GM21825 (cell line): ENCODE data around the gene GABBR2.
"Not testable (repeated sequence)": the region's sequence is repeated elsewhere in the genome, so short reads cannot be mapped to it uniquely, and the experiment has no call there.

ENCODE experiments used
- ATAC-seq: cut with Tn5 transposase; IDR thresholded peaks from one replicate; pipeline ENCODE4 v1.9.1; 2021; ENCODE audit warnings: mild to moderate bottlenecking, moderate library complexity; ENCODE audit not compliant: unreplicated experiment

The GABBR2 gene

DNA sequence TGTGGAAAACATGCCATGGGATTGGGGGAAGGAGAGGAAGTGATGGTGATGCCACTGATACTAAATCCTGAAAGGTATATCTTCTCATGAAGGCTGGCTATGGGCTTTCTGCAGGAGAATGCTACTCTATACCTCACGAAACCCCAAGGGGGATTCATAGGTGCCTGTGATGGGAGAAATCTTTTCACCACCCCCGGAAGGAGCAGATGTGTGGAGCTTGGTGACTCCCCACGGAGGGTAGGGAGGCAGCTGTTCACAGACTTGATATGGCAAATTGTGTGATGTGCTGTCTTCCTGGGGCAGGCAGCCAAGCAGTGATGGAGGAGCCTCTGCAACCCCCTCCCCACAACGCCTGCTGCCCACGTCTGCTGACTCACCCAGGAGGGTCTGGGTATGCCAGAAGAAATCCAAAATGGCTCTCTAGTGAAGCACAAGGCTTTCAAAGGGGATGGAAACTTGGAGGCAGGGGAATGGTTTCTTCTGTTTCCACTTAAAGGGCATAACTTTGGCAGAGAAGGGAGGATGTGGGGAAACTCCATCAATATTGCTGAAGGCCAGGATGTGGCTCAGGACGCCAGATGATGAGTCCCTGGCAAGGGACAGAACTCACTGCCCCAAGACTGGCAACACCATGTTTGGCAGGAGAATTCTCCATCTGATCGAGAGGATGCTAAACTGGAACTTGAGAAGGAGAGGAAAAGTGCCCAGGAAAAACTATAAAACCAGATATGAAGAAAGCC, 188.3 kb downstream of the GABBR2 start:
- no peak for ATAC-seq

DNA sequence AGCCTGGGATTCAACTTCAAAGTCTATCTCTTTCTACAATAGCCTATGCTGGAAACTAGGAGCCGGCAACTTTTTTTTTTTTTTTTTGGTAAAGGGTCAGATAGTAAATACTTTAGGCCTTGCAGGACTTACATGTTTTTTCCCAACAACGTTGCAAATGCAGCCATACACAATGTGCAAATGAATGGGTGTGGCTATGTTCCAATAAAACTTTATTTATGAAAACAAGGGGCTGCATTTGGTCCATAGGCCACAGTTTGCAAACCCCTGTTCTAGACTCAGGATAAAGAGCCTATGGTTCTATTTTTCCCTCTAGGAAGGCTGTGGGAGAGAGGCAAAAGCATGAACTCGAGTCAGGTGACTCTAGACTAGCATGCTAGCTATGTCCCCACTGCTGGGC, 189.1 kb downstream of the GABBR2 start:
- no peak for ATAC-seq

DNA sequence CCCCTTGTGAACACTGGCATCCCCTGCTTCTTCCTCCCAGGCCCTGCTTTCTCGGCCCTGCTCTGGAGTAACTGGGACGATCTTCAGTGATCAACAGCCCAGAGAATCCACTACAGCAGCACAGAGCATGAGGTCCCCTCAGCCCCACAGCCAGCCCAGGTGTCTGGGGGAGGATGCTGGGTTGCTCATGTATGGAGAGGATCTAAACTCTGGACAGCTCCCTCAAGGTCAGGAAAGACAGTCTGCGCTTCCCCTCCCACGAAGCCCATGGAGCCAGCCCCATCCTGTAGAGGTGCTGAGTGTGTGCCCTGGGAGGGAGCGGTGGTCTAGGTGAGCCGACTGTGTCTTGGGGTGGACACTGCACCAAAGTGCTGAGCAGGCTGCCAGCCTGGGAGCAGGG, 190.2 kb downstream of the GABBR2 start:
- no peak for ATAC-seq

DNA sequence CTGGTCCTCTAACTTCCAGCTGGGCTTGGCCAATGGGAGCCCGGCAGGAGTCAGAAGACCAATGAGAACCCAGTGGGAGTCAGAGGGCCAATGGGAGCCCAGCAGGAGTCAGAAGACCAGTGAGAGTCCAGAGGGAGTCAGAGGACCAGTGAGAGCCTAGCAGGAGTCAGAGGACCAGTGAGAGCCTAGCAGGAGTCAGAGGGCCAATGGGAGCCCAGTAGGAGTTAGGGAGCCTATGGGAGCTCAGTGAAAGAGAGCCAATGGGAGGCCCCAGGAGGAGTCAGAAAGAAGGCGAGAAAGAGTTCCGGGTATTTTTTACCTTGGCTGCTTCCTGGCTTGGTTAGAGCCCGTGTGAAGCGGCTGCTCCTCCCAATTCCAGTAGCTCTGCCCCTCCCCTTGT, 191.0 kb downstream of the GABBR2 start:
- ATAC-seq: no peak

DNA sequence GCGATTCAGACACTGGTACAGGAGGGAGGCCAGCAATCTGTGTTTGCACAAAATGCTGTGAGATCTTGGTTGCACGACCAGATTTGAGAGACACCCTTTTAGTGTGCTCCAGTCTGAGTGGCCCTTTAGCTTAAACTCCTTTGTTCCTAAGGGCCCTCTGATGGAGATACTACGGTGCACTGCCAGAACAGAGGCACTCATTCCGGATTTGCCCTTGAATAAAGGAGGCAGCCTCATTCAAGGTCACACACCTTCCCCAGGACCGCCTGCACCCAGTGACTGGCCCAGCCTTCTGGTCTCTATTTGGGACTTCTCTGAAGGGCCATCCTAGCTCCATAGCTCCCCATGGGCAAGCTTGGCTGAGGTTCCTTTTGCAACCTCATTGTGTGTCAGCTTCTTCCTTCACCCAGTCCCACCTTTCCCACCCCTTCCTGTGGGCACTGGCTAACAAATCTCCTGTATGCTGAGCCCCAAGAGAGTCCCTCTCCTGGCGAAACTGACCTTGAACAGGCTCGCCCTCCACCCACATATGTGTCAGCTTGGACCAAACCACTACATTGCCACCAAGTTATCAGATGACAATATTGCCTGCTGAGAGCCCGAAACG, 191.7 kb downstream of the GABBR2 start:
- ATAC-seq: no peak

DNA sequence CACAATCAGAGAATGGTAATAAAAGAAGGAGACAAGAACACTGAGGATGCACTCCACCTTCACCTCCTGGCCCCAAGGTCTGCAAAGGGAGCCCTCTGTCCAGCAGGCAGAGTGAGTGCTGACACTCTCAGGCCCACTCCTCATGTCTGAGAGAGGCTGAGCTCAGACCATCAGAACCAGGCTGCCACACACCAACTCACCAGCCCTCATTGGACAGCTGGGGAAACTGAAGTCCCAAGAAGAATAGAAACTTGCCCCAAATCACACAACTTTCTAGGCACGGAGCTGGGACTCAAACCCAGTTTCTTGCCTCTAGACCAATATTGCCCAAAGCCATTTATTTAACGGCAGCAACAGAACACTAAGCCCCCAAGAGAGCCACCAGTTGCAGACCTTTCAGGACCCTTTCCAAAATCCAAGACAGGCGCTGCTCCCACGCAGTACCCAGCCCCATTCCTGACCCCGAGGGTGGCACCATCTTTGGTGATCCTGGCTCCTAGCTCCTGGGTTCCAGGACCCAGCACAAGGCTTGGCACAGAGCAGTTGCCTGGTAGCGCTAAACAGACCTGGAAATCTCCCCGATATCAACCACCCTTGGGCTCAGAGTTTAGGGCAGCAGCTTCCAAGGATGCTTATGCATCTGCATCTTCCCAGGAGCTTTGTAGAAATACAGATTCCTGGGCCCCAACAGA, 192.4 kb downstream of the GABBR2 start:
- no peak for ATAC-seq

DNA sequence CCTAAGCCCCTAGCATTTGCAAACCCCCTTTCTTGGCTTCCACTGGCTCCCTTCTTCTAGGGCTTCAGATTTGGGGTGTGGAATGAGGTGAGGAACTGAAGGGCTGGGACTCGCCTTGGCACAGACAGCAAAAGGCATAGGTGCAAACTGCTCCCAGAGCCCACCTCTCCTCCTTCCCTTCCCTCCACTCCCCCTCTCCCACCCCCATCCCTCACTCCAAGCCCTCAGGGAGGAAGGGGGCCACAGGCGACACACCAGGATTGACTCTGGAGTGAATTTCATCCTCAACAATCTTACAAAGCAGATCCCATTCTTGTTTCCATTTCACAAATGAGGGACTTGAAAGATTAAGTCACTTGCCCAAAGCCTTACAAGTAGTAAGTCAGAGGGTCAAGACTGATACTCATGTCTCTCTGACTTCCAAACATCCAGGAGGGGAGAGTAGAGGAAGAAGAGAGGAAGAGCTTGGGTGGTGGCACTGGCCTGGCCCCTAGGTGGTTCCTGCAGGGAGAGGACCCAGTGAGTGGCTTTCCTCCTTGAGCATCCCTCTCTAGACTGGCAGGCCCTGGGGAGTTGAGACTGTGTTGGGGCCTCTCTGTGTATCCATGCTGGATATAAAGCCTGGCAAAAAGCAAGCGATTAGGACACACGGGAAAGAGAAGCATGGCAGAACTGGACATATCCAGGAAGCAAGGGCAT, 193.1 kb downstream of the GABBR2 start:
- ATAC-seq: no peak

DNA sequence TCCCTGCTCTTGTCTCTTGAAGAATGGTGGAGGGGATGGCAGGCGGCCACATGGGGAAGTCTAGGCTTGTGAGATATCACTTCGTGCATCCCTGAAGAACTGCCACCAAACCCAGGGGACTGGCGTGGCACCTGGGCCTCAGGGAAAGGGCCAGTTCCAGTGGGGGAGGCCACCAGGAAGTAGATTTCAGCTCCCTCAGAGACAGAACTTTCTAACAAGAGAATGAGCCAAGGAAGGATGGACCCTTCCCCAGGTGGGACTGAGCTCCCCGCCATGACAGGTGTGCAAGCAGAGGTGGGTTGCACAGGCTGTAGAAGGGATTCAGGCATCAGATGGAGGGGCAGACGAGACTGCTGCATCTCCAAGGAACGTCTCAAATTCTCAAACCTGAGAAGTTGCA, 193.9 kb downstream of the GABBR2 start:
- ATAC-seq: no peak

DNA sequence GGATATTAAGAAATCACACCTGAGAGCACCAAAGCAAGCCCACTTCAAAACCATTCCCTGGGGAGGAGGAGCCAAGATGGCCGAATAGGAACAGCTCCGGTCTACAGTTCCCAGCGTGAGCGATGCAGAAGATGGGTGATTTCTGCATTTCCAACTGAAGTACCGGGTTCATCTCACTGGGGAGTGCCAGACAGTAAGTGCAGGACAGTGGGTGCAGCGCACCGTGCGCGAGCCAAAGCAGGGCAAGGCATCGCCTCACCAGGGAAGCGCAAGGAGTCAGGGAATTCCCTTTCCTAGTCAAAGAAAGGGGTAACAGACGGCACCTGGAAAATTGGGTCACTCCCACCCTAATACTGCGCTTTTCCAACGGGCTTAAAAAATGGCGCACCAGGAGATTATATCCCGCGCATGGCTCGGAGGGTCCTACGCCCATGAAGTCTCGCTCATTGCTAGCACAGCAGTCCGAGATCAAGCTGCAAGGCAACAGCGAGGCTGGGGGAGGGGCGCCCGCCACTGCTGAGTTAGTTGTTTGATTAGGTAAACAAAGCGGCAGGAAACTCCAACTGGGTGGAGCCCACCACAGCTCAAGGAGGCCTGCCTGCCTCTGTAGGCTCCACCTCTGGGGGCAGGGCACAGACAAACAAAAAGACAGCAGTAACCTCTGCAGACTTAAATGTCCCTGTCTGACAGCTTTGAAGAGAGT, 200.4 kb downstream of the GABBR2 start:
- not testable (repeated sequence) for ATAC-seq

DNA sequence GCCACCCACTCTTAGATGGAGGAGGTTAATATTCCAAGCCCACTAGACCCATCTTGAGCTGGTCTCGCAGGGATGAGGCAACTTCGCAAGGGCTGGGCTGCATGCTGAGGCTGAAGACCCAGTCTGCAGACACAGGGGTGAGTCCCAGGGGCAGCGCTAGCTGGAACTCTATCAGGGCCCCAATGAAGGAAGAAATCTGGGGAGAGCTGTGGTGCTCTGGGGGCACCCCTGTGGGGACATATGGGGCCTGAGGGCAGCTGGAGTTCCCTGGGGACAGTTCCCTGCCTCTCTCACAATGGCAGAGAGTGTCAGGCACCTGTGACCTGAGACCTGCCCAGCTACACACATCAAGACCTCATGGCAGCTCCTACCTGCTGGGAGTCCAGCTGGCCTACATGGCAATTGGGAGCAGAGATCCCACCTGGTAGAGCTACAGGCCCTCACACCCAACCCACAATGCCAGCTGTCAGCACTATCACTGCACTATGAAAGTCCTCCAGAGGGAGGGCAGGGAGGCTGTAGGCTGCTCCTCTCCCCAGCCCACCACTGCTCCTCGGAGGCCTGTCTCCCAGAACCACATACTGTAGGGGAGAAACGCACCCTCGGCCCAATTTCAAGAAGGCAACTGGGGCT, 202.2 kb downstream of the GABBR2 start:
- no peak for ATAC-seq

DNA sequence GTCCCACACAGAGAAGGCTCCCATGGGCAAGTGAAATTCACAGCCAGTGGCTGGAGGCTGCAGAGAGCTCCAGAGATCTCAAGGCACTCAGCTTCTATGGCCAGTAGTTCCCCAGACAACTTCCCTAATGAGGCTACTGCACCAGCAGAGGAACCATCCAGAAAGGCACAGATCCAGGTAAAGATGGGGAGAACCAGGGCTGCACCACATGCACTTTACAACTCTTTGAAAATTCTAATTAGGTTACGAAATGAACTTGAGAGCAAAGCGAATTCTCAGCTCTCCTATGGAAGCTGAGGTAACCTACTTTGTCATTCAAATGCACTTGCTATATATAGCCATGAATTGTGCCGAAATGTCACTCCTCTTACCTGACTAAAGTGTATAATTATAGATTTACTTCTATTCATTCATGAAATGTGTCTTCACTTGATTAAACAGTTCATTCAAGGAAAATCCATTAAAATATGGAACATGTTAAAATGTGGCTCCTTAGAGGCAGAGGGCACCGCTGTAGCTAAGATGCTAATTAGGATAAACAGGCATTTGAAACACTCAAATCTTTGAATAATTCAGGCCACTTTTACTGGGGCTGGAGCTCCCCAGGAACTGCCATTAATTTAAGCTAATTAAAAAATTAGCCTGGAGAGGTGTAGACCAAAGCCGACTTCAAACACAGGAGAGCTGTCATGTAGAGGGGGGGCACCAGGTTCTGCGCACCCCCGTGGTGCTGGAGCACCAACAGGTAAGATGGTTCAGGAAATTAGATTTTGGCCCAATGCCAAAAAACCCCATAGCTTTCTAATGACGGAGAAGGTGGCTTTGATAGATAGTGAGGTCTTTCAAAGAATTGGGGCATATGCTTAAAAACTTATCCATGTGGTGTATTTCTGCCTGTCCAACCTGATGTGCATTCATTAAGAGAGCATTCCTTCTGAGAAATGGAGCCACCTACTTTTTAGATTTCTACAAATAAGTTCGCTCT, 204.1 kb downstream of the GABBR2 start:
- ATAC-seq: no peak

DNA sequence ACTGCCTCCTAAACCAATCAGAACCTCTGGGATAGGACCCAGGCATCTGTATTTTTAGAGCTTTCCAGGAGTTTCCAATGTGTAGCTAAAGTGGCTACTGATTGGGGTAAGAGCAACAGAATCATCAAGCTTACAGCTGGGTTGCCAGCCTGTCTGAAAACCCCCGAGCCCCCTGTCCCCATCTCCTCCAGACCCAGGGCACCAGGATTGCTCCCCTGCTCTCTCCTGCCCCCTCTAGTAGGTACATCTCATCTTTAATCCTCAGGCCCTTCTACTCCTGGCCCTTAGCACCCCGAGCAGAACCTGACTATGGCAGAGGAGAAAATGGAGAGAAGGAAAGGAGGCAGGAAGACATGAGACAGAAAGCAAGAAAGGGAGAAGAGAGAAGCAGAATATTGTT, 204.9 kb downstream of the GABBR2 start:
- no peak for ATAC-seq

DNA sequence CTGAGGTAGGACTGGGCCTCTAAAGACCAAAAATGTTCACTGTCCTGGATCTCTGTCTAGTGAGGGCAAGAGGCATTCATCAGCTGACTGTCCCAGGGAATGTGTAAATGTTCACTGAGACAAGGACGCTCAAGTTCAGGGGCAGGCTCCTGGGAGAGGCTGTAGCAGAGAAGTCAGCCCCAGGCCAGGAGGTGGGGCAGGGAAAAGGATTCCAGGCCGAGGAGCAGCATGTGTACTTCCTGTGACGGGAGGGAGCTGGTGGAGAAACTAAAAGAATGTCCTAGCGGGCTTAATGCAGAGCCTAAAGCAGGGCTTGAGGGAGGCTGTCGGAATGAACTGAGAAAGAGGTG, 205.8 kb downstream of the GABBR2 start:
- ATAC-seq: no peak

DNA sequence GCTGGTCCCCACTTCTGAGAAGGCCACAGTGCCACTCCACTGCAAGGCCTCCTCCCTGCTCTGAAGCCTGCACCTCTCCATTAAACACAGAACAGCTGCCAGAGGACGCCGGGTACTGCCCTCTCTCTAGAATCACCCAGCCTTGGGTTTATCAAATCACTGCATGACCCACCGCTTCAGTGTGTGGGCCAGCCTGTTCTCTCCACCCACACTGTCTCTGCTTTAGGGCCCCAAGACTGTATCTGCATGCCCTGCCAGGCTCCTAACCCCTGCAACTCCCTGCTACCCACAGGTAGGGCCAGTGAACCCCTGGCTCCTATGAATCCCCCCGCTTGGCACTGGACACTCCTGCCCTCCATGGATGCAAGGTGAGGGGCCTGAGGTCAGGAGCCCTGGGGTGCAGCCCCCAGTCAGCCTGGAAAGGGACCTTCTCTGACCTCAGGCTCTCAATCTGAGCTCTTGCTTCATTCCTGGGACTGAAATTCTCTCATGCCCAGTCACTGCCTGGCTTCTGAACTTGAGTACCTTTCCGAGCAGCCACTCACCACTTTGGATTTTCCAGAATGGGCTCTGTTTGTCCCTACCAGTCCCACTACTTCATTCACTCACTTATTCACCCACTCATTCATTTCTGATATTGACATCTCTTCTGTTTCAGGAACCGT, 206.3 kb downstream of the GABBR2 start:
- ATAC-seq: no peak

DNA sequence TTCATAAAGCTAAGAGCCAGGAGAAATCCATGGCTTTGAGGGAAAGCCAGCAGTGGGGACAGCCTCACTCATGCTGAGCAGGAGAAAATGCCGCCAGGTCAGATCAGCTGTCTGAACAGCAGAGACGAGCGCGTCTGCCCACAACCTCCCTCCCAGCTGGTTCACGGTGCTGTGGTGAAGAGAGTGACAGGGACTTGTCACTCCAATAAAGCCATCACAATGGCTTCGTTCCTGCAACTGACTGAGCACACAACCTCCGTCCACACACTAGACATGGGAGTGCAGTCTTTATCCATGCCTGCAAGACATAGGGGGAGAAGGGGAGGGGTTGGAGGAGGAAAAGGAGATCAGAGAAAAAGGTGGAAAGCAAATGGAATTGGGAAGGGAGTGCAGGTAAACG, 206.9 kb downstream of the GABBR2 start:
- no peak for ATAC-seq

DNA sequence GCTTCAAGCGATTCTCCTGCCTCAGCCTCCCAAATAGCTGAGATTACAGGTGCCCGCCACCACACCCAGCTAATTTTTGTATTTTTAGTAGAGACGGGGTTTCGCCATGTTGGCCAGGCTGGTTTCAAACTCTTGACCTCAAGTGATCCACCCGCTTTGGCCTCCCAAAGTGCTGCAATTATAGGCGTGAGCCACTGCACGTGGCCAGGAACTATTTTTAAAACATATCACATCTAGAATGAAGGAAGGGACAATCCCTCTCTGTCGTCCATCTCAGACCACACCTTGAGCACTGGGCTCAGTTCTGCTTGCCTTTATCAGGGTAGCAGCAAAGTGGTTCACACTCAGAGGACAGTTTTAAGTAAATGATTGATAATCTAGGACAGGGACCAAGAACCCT, 207.5 kb downstream of the GABBR2 start:
- not testable (repeated sequence) for ATAC-seq

DNA sequence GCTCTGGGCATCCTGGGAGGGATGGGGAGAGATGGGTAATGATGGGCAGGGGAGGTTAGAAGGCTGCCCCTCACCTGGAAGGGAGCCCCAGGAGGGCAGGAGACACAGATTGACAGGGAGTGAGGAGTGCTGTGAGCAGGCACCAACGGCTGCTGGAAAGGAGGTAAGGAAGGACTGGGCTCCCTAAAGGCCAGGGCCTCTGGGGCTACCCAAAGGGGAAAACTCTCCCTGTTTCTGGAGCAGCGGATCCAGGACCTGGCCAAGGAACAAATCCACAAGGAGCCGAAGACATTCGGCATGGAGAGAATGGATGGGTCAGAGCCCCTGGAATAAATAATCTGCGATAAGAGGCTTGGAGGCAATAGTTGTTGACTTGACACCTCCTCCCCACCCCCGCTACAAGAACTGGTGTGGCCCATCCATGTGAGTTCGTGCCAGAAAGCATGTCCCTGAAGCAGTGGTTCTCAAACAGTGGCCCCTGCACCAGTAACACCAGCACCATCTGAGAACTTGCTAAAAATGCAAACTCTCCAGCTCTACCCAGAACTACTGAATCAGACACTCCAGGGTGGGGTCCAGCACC, 208.3 kb downstream of the GABBR2 start:
- ATAC-seq: no peak

DNA sequence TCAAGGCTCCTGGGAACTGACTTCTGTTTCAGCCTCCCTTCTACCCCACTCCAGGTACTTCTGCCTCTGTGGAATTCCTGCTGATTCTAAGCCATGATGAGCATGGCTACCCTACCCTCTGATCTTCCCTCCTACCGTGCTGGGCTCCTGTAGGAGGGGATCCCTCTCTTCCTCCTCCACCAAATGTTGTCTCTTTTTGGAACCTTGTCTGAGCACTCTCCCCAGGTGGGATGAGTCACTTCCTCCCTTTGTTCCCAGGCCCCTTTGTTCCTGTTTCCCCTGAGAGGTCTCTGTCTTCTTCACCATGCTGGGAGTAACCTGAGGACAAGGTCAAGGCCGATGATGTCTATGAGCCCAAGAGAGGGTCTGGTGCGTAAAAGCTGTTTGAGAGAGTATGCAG, 213.2 kb downstream of the GABBR2 start:
- ATAC-seq: no peak

DNA sequence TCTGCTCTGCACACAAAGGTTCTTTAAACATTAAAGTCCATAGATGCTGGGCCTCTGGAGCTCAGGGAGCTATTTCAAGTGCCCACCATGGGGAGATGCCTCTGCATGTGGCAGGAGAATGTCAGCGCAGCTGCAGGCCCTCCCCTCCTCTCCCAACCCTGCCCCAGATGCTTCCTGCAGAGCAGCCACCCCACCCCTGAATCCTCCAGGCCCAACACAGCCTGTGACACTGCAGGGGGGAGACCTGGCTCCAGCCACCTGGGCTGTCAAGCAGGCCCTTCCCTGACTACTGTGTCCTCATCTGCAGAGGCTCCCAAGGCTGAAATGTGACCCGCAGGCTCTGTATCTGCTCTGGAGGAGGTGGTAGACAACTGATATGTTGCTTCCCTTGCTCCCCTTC, 213.9 kb downstream of the GABBR2 start:
- ATAC-seq: no peak
